Stomach (tissue), 9 donors: ENCODE measurements around the gene ELAVL1. TPM values are rescaled to one million over a fixed set of nuclear protein-coding genes. Genes with fewer than 3 reads are reported as not detected.

ENCODE experiments used
- DNase-seq, 2 donors: peaks; one replicate each; pipeline versions ENCODE4 v3.0.0 to v3.0.0-alpha.2; 2013 to 2019
- H3K27ac ChIP-seq, 5 donors: fragments of 200-600 bp in 4 of 5; sonication (generic) in 4 of 5; one replicate each; pipeline ENCODE4 v1.5.1; 2013 to 2019; ENCODE audit warnings: mild to moderate bottlenecking in 1 of 5, moderate library complexity in 1 of 5
- H3K27me3 ChIP-seq, 3 donors: fragments of 200-600 bp; sonication (generic); one replicate each; pipeline ENCODE4 v1.5.1; 2017 to 2019; ENCODE audit warnings: mixed run types in 1 of 3
- H3K36me3 ChIP-seq, 4 donors: fragments of 200-600 bp; sonication (generic); 1 replicate in 3 of 4; 2 replicates in 1 of 4; pipeline ENCODE4 v1.5.1; 2016 to 2019
- H3K4me1 ChIP-seq, 4 donors: fragments of 200-600 bp; sonication (generic); one replicate each; pipeline ENCODE4 v1.5.1; 2016 to 2019
- H3K4me3 ChIP-seq, 4 donors: fragments of 200-600 bp; sonication (generic) in 3 of 4; one replicate each; pipeline ENCODE4 v1.5.1; 2016 to 2019; ENCODE audit warnings: mild to moderate bottlenecking in 1 of 4
- H3K9me3 ChIP-seq, 4 donors: fragments of 200-600 bp; sonication (generic); one replicate each; pipeline ENCODE4 v1.5.1; 2016 to 2019
- CTCF ChIP-seq, 7 experiments: fragments of 450-650 bp in 4 of 7; fragments of 200-600 bp in 3 of 7; sonication (generic) in 3 of 7; IDR thresholded peaks; one replicate each; pipeline ENCODE4 v1.5.1; 2016 to 2019; ENCODE audit warnings: antibody characterized with exemption in 7 of 7, control low read depth in 2 of 7, mild to moderate bottlenecking in 1 of 7
- EP300 ChIP-seq: sonication (generic); formaldehyde crosslinking; IDR thresholded peaks from one replicate; pipeline ENCODE4 v1.6.1; 2017; ENCODE audit warnings: antibody characterized with exemption
- POLR2A ChIP-seq, 4 donors: fragments of 450-650 bp; IDR thresholded peaks; one replicate each; pipeline ENCODE4 v1.6.1; 2016; ENCODE audit warnings: antibody characterized with exemption in 4 of 4, control low read depth in 2 of 4, mild to moderate bottlenecking in 1 of 4, moderate library complexity in 1 of 4
- POLR2AphosphoS5 ChIP-seq, 3 donors: sonication (generic); formaldehyde crosslinking; IDR thresholded peaks; one replicate each; pipeline ENCODE4 v1.6.1; 2016; ENCODE audit warnings: antibody characterized with exemption in 3 of 3
- WGBS, 5 donors: extraction: QIAGEN DNeasy Blood & Tissue Kit in 3 of 5; methylation state at CpG; one replicate each; pipeline versions ENCODE4 v1.1.5 to v1.1.7; 2013 to 2018; 5-methylcytosine and 5-hydroxymethylcytosine counted together
- intact Hi-C: fragments of 100-400 bp; cut with DNase I; formaldehyde crosslinking; loops from one replicate; pipeline ENCODE4 v1.15.1; 2023; ENCODE audit warnings: low total_unique reads
- polyA plus RNA-seq, 3 donors: library from polyadenylated mRNA; stranded (reverse); fragments of 200-250 nt; gene quantifications; one replicate each; pipeline ENCODE4 v1.2.3, GENCODE V29; 2013
- total RNA-seq, 5 donors: library from RNA; depleted of rRNA; stranded (reverse); fragments of >200 nt; gene quantifications; one replicate each; pipeline versions ENCODE4 v1.1.0 to v1.2.3, GENCODE V29; 2014 to 2016
- donor health status: healthy with polysubstance abuse.
- donor health status: Bipolar disorder and iron deficiency.
- donor health status: healthy.

ELAVL1 gene
- total and polyA plus RNA-seq, 8 donors = 11.2 to 50.2 (median 19.3) TPM

GRCh38 chr19:7979559-7979958, 25.9 kb downstream of the ELAVL1 start:
- no peaks in the 10 kb centered on the region for H3K9me3 ChIP-seq
- no peaks in the 10 kb centered on the region for H3K27me3 ChIP-seq
- 84 to 93% (median 89%) methylated on average over 7 to 8 of the region's 8 CpGs for WGBS, 5 donors
- intact Hi-C loops = no loop called here
- H3K27ac ChIP-seq = no peak overlapping the region
- no peak for DNase-seq
- TF ChIP-seq POLR2A (IDR thresholded peaks at IDR 0.05) (no peak), CTCF (IDR thresholded peaks at IDR 0.05) (no peak), POLR2AphosphoS5 (IDR thresholded peaks at IDR 0.05) (no peak), EP300 (no peak)
- no peak overlapping the region for H3K4me3 ChIP-seq
- peaks cover 50 to 97% (median 94%) of the 10 kb centered on the region in 4 donors for H3K36me3 ChIP-seq
- peaks cover 0 to 3% (median 0%) of the 10 kb centered on the region in 4 donors for H3K4me1 ChIP-seq

GRCh38 chr19:7979011-7979410, 26.4 kb downstream of the ELAVL1 start:
- no peak for DNase-seq
- Histone ChIP-seq H3K4me3 (no peak overlapping the region), H3K4me1 (peaks cover 0 to 3% (median 0%) of the 10 kb centered on the region in 4 donors), H3K27me3 (no peaks in the 10 kb centered on the region), H3K9me3 (no peaks in the 10 kb centered on the region), H3K36me3 (peaks cover 52 to 97% (median 94%) of the 10 kb centered on the region in 4 donors), H3K27ac (no peak overlapping the region)
- intact Hi-C loops = no loop called here
- WGBS, 5 donors = 81 to 87% (median 87%) methylated on average over 9 to 10 of the region's 10 CpGs
- TF ChIP-seq EP300 = no peak
- TF ChIP-seq POLR2AphosphoS5 (IDR thresholded peaks at IDR 0.05) = no peak
- TF ChIP-seq POLR2A (IDR thresholded peaks at IDR 0.05) = no peak
- no peak for TF ChIP-seq CTCF (IDR thresholded peaks at IDR 0.05)

- no peaks in the 10 kb centered on the region for H3K27me3 ChIP-seq
- no peak for DNase-seq
- H3K36me3 ChIP-seq = peaks cover 59 to 97% (median 94%) of the 10 kb centered on the region in 4 donors
- H3K27ac ChIP-seq = no peak overlapping the region
- H3K9me3 ChIP-seq = no peaks in the 10 kb centered on the region
- intact Hi-C loops = no loop called here
- H3K4me1 ChIP-seq = peaks cover 0 to 3% (median 0%) of the 10 kb centered on the region in 4 donors
- no peak for TF ChIP-seq POLR2A (IDR thresholded peaks at IDR 0.05)
- no peak for TF ChIP-seq POLR2AphosphoS5 (IDR thresholded peaks at IDR 0.05)
- no peak overlapping the region for H3K4me3 ChIP-seq
- 82 to 88% (median 86%) methylated on average over 12 of the region's 12 CpGs for WGBS, 5 donors
Observed at GRCh38 chr19:7978179-7978825, 27.1 kb downstream of the ELAVL1 start.

GRCh38 chr19:7977723-7978040, 27.8 kb downstream of the ELAVL1 start:
- DNase-seq = no peak
- no peak for TF ChIP-seq POLR2AphosphoS5 (IDR thresholded peaks at IDR 0.05)
- no peak for TF ChIP-seq EP300
- TF ChIP-seq POLR2A (IDR thresholded peaks at IDR 0.05) = no peak
- TF ChIP-seq CTCF (IDR thresholded peaks at IDR 0.05) = no peak
- H3K9me3 ChIP-seq = no peaks in the 10 kb centered on the region
- no peak overlapping the region for H3K4me3 ChIP-seq
- H3K36me3 ChIP-seq = peaks cover 54 to 97% (median 94%) of the 10 kb centered on the region in 4 donors
- intact Hi-C loops = no loop called here
- H3K4me1 ChIP-seq = peaks cover 0 to 3% (median 0%) of the 10 kb centered on the region in 4 donors
- WGBS, 5 donors = 95 to 98% (median 96%) methylated on average over 5 to 6 of the region's 6 CpGs
- no peaks in the 10 kb centered on the region for H3K27me3 ChIP-seq
- no peak overlapping the region for H3K27ac ChIP-seq

- Histone ChIP-seq H3K36me3 (peaks cover 54 to 97% (median 94%) of the 10 kb centered on the region in 4 donors), H3K4me3 (no peak overlapping the region), H3K9me3 (no peaks in the 10 kb centered on the region), H3K27ac (no peak overlapping the region), H3K4me1 (peaks cover 0 to 3% (median 0%) of the 10 kb centered on the region in 4 donors), H3K27me3 (no peaks in the 10 kb centered on the region)
- intact Hi-C loops = no loop called here
- no peak for DNase-seq
- WGBS, 5 donors = 95 to 96% (median 95%) methylated on average over 12 to 15 of the region's 15 CpGs
- no peak for TF ChIP-seq POLR2A (IDR thresholded peaks at IDR 0.05)
- TF ChIP-seq POLR2AphosphoS5 (IDR thresholded peaks at IDR 0.05) = no peak
- TF ChIP-seq CTCF (IDR thresholded peaks at IDR 0.05) = no peak
- TF ChIP-seq EP300 = no peak
Observed at GRCh38 chr19:7977021-7977722, 28.3 kb downstream of the ELAVL1 start.
